Epithelial cell of esophagus (primary cell): Measurements from ENCODE around the gene IQGAP2.

ENCODE experiments used
- DNase-seq: peaks from one replicate; pipeline ENCODE4 v3.0.0; 2010; ENCODE audit warnings: low read depth
- H3K4me3 ChIP-seq: 2 replicates; pipeline ENCODE4 v1.5.1; 2011; ENCODE audit warnings: mild to moderate bottlenecking, low read length, control low read depth
- TF ChIP-seq, protein P1 (sequence below): IDR thresholded peaks from 2 replicates; pipeline ENCODE4 v1.5.1; 2011; ENCODE audit warnings: low read depth, mild to moderate bottlenecking, low read length, control low read depth, inconsistent platforms; ENCODE audit not compliant: insufficient read depth; ENCODE audit errors: missing control alignments

Gene IQGAP2

DNA sequence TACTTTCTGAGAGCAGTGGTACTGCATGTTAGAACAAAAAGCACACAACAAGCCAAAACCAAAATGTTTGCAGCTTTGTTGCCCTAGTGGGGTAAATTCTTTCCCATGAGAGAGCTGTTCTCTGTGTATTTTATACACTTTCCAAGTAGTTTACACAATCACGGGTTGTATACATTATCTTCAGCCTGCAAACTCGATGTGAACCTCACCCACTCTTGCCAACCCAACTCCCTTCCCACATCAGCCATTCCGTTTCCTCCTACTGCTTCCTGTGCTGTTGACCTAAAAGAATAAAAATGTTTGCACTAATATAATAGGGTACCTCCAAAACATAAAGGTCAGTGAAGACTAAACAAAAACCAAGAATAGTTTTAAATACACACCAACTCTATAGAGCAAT lies 47.0 kb downstream of the IQGAP2 start:
- DNase-seq = no peak
- TF ChIP-seq, protein P1, sequence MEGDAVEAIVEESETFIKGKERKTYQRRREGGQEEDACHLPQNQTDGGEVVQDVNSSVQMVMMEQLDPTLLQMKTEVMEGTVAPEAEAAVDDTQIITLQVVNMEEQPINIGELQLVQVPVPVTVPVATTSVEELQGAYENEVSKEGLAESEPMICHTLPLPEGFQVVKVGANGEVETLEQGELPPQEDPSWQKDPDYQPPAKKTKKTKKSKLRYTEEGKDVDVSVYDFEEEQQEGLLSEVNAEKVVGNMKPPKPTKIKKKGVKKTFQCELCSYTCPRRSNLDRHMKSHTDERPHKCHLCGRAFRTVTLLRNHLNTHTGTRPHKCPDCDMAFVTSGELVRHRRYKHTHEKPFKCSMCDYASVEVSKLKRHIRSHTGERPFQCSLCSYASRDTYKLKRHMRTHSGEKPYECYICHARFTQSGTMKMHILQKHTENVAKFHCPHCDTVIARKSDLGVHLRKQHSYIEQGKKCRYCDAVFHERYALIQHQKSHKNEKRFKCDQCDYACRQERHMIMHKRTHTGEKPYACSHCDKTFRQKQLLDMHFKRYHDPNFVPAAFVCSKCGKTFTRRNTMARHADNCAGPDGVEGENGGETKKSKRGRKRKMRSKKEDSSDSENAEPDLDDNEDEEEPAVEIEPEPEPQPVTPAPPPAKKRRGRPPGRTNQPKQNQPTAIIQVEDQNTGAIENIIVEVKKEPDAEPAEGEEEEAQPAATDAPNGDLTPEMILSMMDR = no peak
- no peak overlapping the region for H3K4me3 ChIP-seq

DNA sequence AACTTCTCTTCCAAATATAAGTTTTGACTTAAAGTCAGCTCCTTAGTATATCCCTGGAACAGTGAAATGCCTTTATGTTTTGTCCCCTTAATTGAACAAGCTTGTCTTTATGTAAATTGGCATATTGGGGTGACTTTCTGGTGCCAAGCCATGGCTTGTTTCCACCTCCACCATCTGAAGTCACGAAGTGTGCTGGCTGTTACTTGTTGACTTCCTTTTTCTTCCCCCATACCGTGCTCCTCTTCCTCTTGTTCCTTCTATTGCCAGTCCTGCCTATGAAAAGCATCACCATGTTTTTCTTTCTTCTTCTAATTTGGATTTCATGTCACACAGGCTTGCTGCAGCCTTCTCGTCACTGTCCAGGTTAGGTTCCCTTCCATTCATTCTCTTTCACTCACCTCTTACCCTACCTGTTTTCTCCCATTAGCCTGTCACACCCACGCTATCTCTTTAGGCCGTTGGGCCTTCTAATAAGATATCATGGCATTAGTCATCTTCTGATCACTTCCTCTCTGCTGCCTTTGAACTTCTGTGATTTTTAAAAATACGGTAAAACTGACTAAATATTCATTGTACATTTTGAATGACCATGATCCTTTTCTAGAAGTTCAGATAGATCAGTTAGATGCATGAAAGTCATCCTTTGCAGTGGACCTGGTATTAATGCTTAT lies 48.1 kb downstream of the IQGAP2 start:
- H3K4me3 ChIP-seq = no peak overlapping the region
- no peak for DNase-seq
- TF ChIP-seq, protein P1 = no peak

DNA sequence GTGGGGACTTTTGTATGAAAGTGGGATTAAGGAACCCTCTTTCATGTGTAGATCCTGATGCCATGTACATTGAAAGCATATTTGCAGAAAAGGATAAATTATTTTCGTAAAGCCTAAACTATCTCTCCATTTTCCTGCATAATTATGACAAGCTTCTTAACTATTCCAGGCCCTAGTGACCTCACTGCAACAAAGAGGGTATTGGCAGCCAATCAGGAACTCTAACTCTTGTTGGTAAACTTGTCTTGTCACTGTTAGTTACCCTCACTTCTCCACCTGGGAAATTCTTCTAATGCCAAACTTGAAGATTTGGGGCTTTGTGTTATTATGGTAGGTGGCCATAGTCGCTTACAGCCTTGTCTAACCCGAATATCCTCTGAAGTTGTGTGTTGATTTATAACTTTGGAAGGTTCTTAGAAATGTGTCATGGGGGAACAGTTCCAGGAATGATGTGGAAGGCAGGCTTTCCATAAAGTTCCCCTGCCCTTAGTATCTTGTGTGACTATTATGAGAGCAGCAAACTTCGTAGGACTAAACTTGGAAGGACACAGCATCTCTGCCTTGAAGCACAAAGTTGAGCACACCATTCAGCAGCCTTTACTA lies 52.5 kb downstream of the IQGAP2 start:
- no peak for DNase-seq
- no peak overlapping the region for H3K4me3 ChIP-seq
- TF ChIP-seq, protein P1 = no peak

DNA sequence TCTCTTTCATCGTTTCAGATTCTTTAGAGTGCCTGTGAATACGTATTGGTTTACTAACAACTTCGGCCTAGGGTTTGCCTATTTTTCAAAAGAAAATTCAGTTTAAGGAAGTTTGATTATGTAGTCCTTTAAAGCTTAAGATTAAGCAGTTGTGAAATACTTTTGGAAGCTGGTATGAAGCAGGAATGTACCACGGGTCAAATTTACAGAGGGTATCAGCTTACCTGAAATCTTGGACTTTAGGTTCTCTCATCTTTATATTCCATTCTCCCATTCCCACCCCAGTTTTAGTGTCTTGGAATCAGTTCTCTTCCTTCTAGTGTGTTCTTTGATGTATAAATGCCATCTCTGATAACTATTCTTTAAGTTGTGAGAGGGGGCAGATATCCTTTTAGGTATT lies 53.2 kb downstream of the IQGAP2 start:
- H3K4me3 ChIP-seq = no peak overlapping the region
- TF ChIP-seq, protein P1 = no peak
- DNase-seq = no peak

DNA sequence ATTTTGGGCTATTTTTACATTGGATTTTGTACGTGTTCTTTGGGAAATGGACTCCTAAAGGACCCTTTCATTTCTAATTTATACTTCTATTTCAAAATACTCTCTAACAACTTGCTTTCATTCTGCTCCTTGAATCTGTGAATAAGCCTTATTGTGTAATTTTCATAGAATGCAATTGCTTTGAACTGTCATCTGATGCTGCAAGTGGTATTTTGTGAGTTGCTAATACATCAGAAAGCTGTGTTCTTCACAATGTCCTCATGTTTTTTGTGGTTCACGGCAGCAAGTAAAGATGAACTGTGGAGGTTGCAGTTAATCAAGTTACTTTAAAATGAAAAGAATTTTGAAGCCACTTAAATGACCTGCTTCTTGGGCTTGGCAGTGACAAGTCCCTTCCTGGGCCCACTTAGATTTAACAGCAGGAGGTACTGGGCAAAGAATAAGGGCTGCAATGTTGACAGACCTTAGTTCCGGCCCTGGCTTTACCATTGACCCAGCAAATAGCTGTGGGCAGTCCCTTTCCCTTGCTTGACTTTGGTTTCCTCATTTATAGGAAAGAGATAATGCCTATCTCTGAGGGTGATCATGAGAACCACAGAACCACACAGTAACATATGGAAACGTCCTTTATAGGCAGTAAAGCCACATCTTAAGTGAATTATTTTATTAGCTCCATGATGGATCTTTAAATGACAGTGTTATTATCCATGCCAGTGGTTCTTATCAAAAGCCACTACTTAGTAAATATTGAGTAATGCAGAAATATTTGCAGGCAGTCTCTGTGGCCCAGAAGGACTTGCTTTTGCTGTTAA lies 54.8 kb downstream of the IQGAP2 start:
- TF ChIP-seq, protein P1 = no peak
- H3K4me3 ChIP-seq = no peak overlapping the region
- no peak for DNase-seq

DNA sequence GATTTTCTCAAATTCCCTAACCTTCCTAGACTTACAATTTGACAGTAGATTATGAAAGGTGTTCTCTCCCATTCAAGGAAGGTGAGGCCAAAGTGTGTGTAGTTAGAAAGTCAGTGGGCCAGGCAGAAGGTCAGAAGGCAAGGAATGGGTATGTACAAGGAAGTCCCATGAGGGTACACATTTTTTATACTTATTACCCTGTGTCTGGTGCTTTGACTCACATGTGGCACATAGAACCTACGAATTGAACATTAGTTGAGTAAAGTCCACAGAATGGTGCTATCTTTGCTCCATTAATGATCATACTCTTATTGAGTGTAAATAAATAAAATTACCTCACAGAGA lies 55.4 kb downstream of the IQGAP2 start:
- H3K4me3 ChIP-seq = no peak overlapping the region
- TF ChIP-seq, protein P1 = no peak
- DNase-seq = no peak
